T-helper 1 cell treated with Interleukin-12 subunit alpha and Interleukin-12 subunit beta and Interleukin-4 antibody, amounts not matched to agents 30 ng/mL and 1 ng/mL, for 36 hours (primary cell): ENCODE data around the gene HABP4. TPM values are rescaled to one million over a fixed set of nuclear protein-coding genes. Genes with fewer than 3 reads are reported as not detected.

Source experiments
- intact Hi-C: fragments of 100-400 bp; cut with micrococcal nuclease; formaldehyde crosslinking; loops from one replicate; pipeline ENCODE4 v1.15.1; 2024
- total RNA-seq: library from RNA; stranded (reverse); gene quantifications from 2 replicates; pipeline ENCODE4 v1.2.3, GENCODE V29; 2022

Gene HABP4
- total RNA-seq, 1 donor from 2014 or later = 7.4 TPM

- intact Hi-C loops = no loop called here
These were observed 65.9 kb downstream of the HABP4 start for GRCh38 chr9:96515621-96516470.

GRCh38 chr9:96519095-96519494 lies 69.1 kb downstream of the HABP4 start:
- intact Hi-C loops = no loop called here

GRCh38 chr9:96519787-96520186 lies 69.8 kb downstream of the HABP4 start:
- intact Hi-C loops = no loop called here

GRCh38 chr9:96522366-96522765 lies 72.4 kb downstream of the HABP4 start:
- intact Hi-C loops = no loop called here

GRCh38 chr9:96523374-96523773 lies 73.4 kb downstream of the HABP4 start:
- intact Hi-C loops = no loop called here

- intact Hi-C loops = no loop called here
These were observed 74.1 kb downstream of the HABP4 start for GRCh38 chr9:96524045-96524444.

- intact Hi-C loops = no loop called here
These were observed 74.8 kb downstream of the HABP4 start for GRCh38 chr9:96524764-96525163.

- intact Hi-C loops = no loop called here
These were observed 82.2 kb downstream of the HABP4 start for GRCh38 chr9:96532173-96532572.

- intact Hi-C loops = no loop called here
These were observed 90.1 kb downstream of the HABP4 start for GRCh38 chr9:96540106-96540505.

Other genes starting within 250 kb of the HABP4 start
- gene HSD17B3, start 148.0 kb upstream of the HABP4 start, total RNA-seq = not detected in 2 replicates
- gene SLC35D2, start 66.5 kb upstream of the HABP4 start, total RNA-seq = 14.5 and 15.3 TPM in 2 replicates
- gene ZNF367, start 31.8 kb upstream of the HABP4 start, total RNA-seq = 18.7 and 20.7 TPM in 2 replicates
- gene CDC14B, start 169.7 kb downstream of the HABP4 start, total RNA-seq = 1.1 and 2.2 TPM in 2 replicates
- 5.4 and 6.7 TPM in 2 replicates for gene PRXL2C, start 205.1 kb downstream of the HABP4 start, total RNA-seq